WTC11 (cell line): ENCODE results near the gene LAMTOR1. TPM values are rescaled to one million over a fixed set of nuclear protein-coding genes. Genes with fewer than 3 reads are reported as not detected.

Source experiments
- ATAC-seq: fragments of 200-7000 bp; cut with Tn5 transposase; 2 replicates; pipeline ENCODE4 v1.10.0; 2021; ENCODE audit warnings: mild to moderate bottlenecking, moderate library complexity
- CTCF ChIA-PET: fragments of 300-600 bp; sonication (Branson Sonifier 250); formaldehyde crosslinking; loops from one replicate; lab custom pipeline; 2021; ENCODE audit warnings: antibody characterized with exemption; lab: Charles Lee
- POLR2A ChIA-PET: fragments of 350-600 bp; sonication (Branson Sonifier 250); formaldehyde crosslinking; loops from one replicate; lab custom pipeline; 2021; ENCODE audit warnings: antibody characterized with exemption; lab: Charles Lee
- DNase-seq: peaks from one replicate; pipeline ENCODE4 v3.0.0; 2021; ENCODE audit warnings: low spot score
- H3K27ac Mint-ChIP-seq: 2 replicates; pipeline ENCODE4 v1.8.0; 2021; ENCODE audit warnings: mixed read lengths
- H3K27me3 Mint-ChIP-seq: 2 replicates; pipeline ENCODE4 v1.8.0; 2021; ENCODE audit warnings: low read depth, mild to moderate bottlenecking, moderate library complexity, mixed read lengths
- H3K36me3 Mint-ChIP-seq: 2 replicates; pipeline ENCODE4 v1.8.0; 2021; ENCODE audit warnings: mixed read lengths
- H3K4me1 Mint-ChIP-seq: 2 replicates; pipeline ENCODE4 v1.8.0; 2022; ENCODE audit warnings: mixed read lengths
- H3K4me3 Mint-ChIP-seq: 2 replicates; pipeline ENCODE4 v1.8.0; 2021; ENCODE audit warnings: mild to moderate bottlenecking, moderate library complexity, mixed read lengths
- H3K9me3 Mint-ChIP-seq: 2 replicates; pipeline ENCODE4 v1.8.0; 2021; ENCODE audit warnings: mixed read lengths
- AR ChIP-seq: fragments of 250-450 bp; sonication (Bioruptor Pico); IDR thresholded peaks from 2 replicates; pipeline ENCODE4 v1.9.0; 2021; ENCODE audit warnings: mild to moderate bottlenecking
- ARID4B ChIP-seq: sonication (generic); formaldehyde crosslinking; IDR thresholded peaks from 2 replicates; pipeline ENCODE4 v1.8.0; 2023; ENCODE audit warnings: missing genetic modification reagents, mild to moderate bottlenecking, borderline replicate concordance
- CDX4 ChIP-seq: fragments of 250-450 bp; sonication (Bioruptor Pico); IDR thresholded peaks from 2 replicates; pipeline ENCODE4 v1.9.0; 2021; ENCODE audit warnings: moderate library complexity, mild to moderate bottlenecking, inconsistent platforms, borderline replicate concordance
- CREM ChIP-seq: sonication (generic); formaldehyde crosslinking; IDR thresholded peaks from 2 replicates; pipeline ENCODE4 v1.8.1; 2022; ENCODE audit warnings: mild to moderate bottlenecking, missing genetic modification reagents, moderate library complexity
- EMX1 ChIP-seq: fragments of 250-450 bp; sonication (Bioruptor Pico); IDR thresholded peaks from 2 replicates; pipeline ENCODE4 v1.8.0; 2021; ENCODE audit warnings: mild to moderate bottlenecking
- FOXJ3 ChIP-seq: sonication (generic); formaldehyde crosslinking; IDR thresholded peaks from 2 replicates; pipeline ENCODE4 v1.9.0; 2021; ENCODE audit warnings: missing genetic modification reagents, mild to moderate bottlenecking, borderline replicate concordance
- IRF2 ChIP-seq: sonication (generic); formaldehyde crosslinking; IDR thresholded peaks from 2 replicates; pipeline ENCODE4 v1.8.0; 2022; ENCODE audit warnings: low read depth, missing genetic modification reagents, borderline replicate concordance
- MYBL2 ChIP-seq: sonication (generic); formaldehyde crosslinking; IDR thresholded peaks from 2 replicates; pipeline ENCODE4 v1.8.1; 2023; ENCODE audit warnings: mild to moderate bottlenecking, moderate library complexity, missing genetic modification reagents
- NFATC4 ChIP-seq: fragments of 250-450 bp; sonication (Bioruptor Pico); IDR thresholded peaks from 2 replicates; pipeline ENCODE4 v1.9.0; 2021; ENCODE audit warnings: mild to moderate bottlenecking
- NFYB ChIP-seq: sonication (generic); formaldehyde crosslinking; conservative IDR thresholded peaks from 2 replicates; pipeline ENCODE4 v1.8.0; 2022; ENCODE audit warnings: low read depth, missing genetic modification reagents
- PRRX2 ChIP-seq: fragments of 250-450 bp; sonication (Bioruptor Pico); IDR thresholded peaks from 2 replicates; pipeline ENCODE4 v1.8.0; 2021; ENCODE audit warnings: mild to moderate bottlenecking
- SMAD3 ChIP-seq: sonication (generic); formaldehyde crosslinking; IDR thresholded peaks from 2 replicates; pipeline ENCODE4 v1.8.0; 2022; ENCODE audit warnings: missing genetic modification reagents, mild to moderate bottlenecking, borderline replicate concordance
- STAT6 ChIP-seq: sonication (generic); formaldehyde crosslinking; conservative IDR thresholded peaks from 2 replicates; pipeline ENCODE4 v1.8.1; 2023; ENCODE audit warnings: mild to moderate bottlenecking, low read depth, missing genetic modification reagents, moderate library complexity
- TEAD4 ChIP-seq: sonication (generic); formaldehyde crosslinking; IDR thresholded peaks from 2 replicates; pipeline ENCODE4 v1.8.0; 2022; ENCODE audit warnings: mild to moderate bottlenecking, missing genetic modification reagents
- TP53 ChIP-seq: sonication (generic); formaldehyde crosslinking; IDR thresholded peaks from 2 replicates; pipeline ENCODE4 v1.8.1; 2023; ENCODE audit warnings: mild to moderate bottlenecking, missing genetic modification reagents
- ZBTB21 ChIP-seq: sonication (generic); formaldehyde crosslinking; IDR thresholded peaks from 2 replicates; pipeline ENCODE4 v1.8.1; 2023; ENCODE audit warnings: mild to moderate bottlenecking, missing genetic modification reagents, borderline replicate concordance
- ZMAT4 ChIP-seq: fragments of 250-450 bp; sonication (Bioruptor Pico); IDR thresholded peaks from 2 replicates; pipeline ENCODE4 v1.9.0; 2021; ENCODE audit warnings: mild to moderate bottlenecking
- ZNF232 ChIP-seq: sonication (generic); formaldehyde crosslinking; IDR thresholded peaks from 2 replicates; pipeline ENCODE4 v1.8.0; 2022; ENCODE audit warnings: mild to moderate bottlenecking, missing genetic modification reagents
- ZNF317 ChIP-seq: sonication (generic); formaldehyde crosslinking; IDR thresholded peaks from 2 replicates; pipeline ENCODE4 v1.8.1; 2023; ENCODE audit warnings: low read depth, mild to moderate bottlenecking, moderate library complexity, missing genetic modification reagents, borderline replicate concordance
- ZNF416 ChIP-seq: fragments of 250-450 bp; sonication (Bioruptor Pico); IDR thresholded peaks from 2 replicates; pipeline ENCODE4 v1.9.0; 2021; ENCODE audit warnings: mild to moderate bottlenecking, inconsistent platforms
- total RNA-seq: library from RNA; stranded (reverse); gene quantifications from 3 replicates; pipeline ENCODE4 v1.2.3, GENCODE V29; 2021
- TF ChIP-seq, protein P1 (sequence below): sonication (generic); formaldehyde crosslinking; IDR thresholded peaks from 2 replicates; pipeline ENCODE4 v1.8.0; 2022; ENCODE audit warnings: mild to moderate bottlenecking, missing genetic modification reagents

Gene LAMTOR1
- total RNA-seq, 1 experiment from 2014 or later, result 79.4 TPM

- no peaks in the 10 kb centered on the region for H3K9me3 Mint-ChIP-seq
- no peaks in the 10 kb centered on the region for H3K27me3 Mint-ChIP-seq
- CTCF ChIA-PET, result interaction anchor here (1.0 to 2.0 kb wide), 3 partner anchors 10 to 42 kb away, joined by 3 to 11 read pairs (median 4); no protein-coding TSS in a partner anchor
- no peak overlapping the region; the same call in 1 of the 2 replicates for H3K27ac Mint-ChIP-seq
- no peak for DNase-seq
- ATAC-seq, result no peak
- H3K4me1 Mint-ChIP-seq, result peaks cover 27% of the 10 kb centered on the region
- TF ChIP-seq PRRX2 (CRISPR knock-in tag) (no peak), ZMAT4 (CRISPR knock-in tag) (no peak), CDX4 (CRISPR knock-in tag) (no peak), ZBTB21 (no peak), MYBL2 (CRISPR knock-in tag) (no peak), FOXJ3 (CRISPR knock-in tag) (no peak), TP53 (CRISPR knock-in tag) (no peak)
- peaks cover 10% of the 10 kb centered on the region for H3K36me3 Mint-ChIP-seq
- no peak overlapping the region for H3K4me3 Mint-ChIP-seq
- POLR2A ChIA-PET, result interaction anchor here (0.5 kb wide), 1 partner anchor 147 kb away, joined by 3 read pairs; no protein-coding TSS in a partner anchor
These were observed 35.8 kb downstream of the LAMTOR1 start for GRCh38 chr11:72067266-72067665.

GRCh38 chr11:72066855-72067254, 36.2 kb downstream of the LAMTOR1 start:
- CTCF ChIA-PET, result interaction anchor here (0.8 to 2.0 kb wide), 4 partner anchors 9 to 41 kb away, joined by 3 to 11 read pairs (median 4); no protein-coding TSS in a partner anchor
- TF ChIP-seq IRF2 (CRISPR knock-in tag) (no peak), SMAD3 (CRISPR knock-in tag) (no peak), NFATC4 (CRISPR knock-in tag) (no peak), ZNF232 (no peak), ARID4B (no peak), EMX1 (no peak), ZNF317 (CRISPR knock-in tag) (no peak), TEAD4 (CRISPR knock-in tag) (no peak), ZNF416 (no peak), NFYB (CRISPR knock-in tag) (no peak)
- peaks cover 14% of the 10 kb centered on the region for H3K36me3 Mint-ChIP-seq
- POLR2A ChIA-PET, result no interaction called here
- no peak overlapping the region for H3K27ac Mint-ChIP-seq
- no peaks in the 10 kb centered on the region for H3K27me3 Mint-ChIP-seq
- H3K4me1 Mint-ChIP-seq, result peaks cover 23% of the 10 kb centered on the region
- ATAC-seq (no peak), DNase-seq (no peak)
- no peaks in the 10 kb centered on the region for H3K9me3 Mint-ChIP-seq
- H3K4me3 Mint-ChIP-seq, result no peak overlapping the region

DNA sequence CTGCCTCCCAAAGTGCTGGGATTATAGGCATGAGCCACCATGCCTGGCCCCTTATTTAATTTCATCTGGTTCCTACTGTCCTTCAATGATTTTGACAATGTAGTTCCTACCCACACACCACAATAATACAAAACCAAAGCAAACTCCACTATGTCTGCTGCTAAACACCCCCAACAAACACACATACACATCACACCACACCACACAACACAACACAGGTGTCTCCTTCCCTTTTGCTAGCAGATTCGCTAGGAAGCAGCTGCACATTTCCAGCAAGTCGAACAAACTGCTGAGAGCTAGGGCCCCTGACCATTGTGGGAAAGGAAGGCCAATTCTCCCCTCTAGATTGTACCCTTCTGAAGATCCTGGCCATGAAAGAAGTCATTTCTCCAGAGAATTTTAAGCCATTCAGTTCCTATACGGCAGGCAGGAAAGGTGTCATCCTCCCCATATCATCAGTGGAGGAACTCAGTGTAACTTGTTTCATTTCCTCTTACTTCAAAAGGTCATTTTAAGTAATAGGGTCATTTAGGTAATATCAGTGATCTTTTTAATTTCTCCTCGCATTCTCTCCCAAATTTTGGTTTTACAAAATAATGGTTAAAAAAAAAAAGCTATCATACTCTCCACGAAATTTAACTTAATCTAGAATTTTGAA, 41.2 kb downstream of the LAMTOR1 start:
- ChIA-PET CTCF (interaction anchor here (1.5 kb wide), 2 partner anchors 36 to 37 kb away, joined by 3 to 8 read pairs; no protein-coding TSS in a partner anchor), POLR2A (no interaction called here)
- DNase-seq (no peak), ATAC-seq (no peak)
- Mint-ChIP-seq H3K9me3 (no peaks in the 10 kb centered on the region), H3K4me1 (no peaks in the 10 kb centered on the region; the same call in 1 of the 2 replicates), H3K27ac (peak overlapping the region; percentile 51), H3K4me3 (no peak overlapping the region), H3K36me3 (peaks cover 8% of the 10 kb centered on the region; the same call in 1 of the 2 replicates), H3K27me3 (no peaks in the 10 kb centered on the region)
- TF ChIP-seq AR (CRISPR knock-in tag) (no peak), CREM (CRISPR knock-in tag) (no peak), STAT6 (CRISPR knock-in tag) (no peak)
- TF ChIP-seq, protein P1, sequence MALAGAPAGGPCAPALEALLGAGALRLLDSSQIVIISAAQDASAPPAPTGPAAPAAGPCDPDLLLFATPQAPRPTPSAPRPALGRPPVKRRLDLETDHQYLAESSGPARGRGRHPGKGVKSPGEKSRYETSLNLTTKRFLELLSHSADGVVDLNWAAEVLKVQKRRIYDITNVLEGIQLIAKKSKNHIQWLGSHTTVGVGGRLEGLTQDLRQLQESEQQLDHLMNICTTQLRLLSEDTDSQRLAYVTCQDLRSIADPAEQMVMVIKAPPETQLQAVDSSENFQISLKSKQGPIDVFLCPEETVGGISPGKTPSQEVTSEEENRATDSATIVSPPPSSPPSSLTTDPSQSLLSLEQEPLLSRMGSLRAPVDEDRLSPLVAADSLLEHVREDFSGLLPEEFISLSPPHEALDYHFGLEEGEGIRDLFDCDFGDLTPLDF (CRISPR knock-in tag), result no peak
